GM12873 (cell line): Measurements from ENCODE around the gene PDE10A.

Source experiments
- TF ChIP-seq, protein P1 (sequence below): IDR thresholded peaks from 2 replicates; pipeline ENCODE4 v1.5.1; 2012; ENCODE audit warnings: low read depth, mild to moderate bottlenecking, moderate library complexity, low read length, control low read depth; ENCODE audit not compliant: insufficient read depth; ENCODE audit errors: missing control alignments

PDE10A gene

DNA sequence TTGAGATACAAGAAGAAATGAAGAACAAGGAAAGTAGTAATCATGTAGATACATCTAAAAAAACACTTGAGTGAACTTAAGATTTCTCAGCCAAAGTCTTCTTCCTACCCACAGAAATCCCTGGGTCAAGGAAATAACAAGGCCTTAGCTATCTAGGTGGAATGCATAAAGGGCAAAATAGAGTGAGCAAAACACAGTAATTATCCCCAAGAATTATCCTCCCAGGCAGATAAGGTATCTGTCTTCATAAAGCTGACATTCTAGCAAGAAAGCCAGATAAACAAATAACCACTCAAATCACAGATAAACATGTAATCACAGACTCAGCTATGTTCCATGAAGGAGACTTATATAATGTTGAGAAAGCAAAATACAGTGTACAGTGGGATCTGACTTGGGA is 216.7 kb downstream of the PDE10A start:
- TF ChIP-seq, protein P1, sequence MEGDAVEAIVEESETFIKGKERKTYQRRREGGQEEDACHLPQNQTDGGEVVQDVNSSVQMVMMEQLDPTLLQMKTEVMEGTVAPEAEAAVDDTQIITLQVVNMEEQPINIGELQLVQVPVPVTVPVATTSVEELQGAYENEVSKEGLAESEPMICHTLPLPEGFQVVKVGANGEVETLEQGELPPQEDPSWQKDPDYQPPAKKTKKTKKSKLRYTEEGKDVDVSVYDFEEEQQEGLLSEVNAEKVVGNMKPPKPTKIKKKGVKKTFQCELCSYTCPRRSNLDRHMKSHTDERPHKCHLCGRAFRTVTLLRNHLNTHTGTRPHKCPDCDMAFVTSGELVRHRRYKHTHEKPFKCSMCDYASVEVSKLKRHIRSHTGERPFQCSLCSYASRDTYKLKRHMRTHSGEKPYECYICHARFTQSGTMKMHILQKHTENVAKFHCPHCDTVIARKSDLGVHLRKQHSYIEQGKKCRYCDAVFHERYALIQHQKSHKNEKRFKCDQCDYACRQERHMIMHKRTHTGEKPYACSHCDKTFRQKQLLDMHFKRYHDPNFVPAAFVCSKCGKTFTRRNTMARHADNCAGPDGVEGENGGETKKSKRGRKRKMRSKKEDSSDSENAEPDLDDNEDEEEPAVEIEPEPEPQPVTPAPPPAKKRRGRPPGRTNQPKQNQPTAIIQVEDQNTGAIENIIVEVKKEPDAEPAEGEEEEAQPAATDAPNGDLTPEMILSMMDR, result no peak

DNA sequence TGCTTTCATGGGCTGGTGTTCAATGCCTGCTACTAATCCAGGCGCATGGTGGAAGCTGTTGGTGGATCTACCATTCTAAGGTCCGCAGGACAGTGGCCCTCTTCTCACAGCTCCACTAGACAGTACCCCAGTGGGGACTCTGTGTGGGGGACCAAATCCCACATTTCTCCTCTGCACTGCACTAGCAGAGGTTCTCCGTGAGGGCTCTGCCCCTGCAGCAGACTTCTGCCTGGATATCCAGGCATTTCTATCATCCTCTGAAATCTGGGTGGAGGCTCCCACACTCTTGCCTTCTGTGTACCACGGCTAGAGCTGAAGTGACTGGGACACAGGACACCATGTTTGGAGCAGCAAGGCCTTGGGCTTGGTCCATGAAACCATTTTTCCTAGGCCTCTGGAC is 219.6 kb downstream of the PDE10A start:
- TF ChIP-seq, protein P1, result no peak

DNA sequence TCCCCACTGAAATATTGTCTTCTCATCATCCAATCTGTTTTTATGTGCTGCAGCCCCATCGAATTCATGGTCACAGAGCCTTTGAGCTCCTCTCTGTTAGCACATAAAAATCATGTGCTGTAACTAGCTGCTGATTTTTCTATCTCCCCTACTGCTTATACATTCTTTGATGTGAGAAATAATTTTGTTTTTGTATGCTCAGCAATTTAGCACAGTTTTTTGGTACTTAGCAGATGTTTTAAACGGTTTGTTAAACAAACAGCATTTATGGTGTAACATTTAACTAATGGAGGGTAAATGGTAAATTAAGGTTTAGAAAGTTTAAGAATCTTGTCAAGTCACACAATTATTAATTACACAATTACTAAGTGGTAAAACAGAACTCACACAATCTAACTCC is 221.9 kb downstream of the PDE10A start:
- TF ChIP-seq, protein P1, result no peak

DNA sequence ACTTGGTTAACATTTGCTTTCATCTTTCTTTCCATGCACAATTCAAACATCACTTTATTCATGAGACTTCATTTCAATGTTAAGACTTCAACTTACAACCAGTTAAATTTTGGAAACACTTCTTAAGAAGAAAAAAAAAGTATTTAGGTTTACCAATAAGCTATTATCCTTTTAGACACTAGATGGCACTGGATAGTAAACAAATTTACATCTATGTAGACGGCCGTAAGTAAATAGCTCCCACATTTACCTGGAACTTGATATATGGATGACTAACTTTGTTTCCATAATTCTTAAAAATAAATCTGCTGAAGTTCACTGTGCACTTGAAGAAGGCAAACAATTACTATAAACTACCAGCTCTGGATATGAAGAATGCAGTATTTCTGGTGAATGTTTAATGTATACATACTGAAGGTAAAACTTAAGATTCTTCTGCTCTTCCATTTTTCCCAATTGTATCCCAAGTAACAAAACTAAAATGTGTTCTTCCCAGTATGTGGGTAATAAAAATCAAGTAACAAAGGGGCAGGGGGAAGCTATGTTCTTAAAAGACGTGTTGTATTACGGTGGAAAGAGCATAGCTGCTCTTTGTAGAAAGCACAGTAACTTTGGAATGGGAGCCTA is 223.0 kb downstream of the PDE10A start:
- TF ChIP-seq, protein P1, result peak; percentile 45

DNA sequence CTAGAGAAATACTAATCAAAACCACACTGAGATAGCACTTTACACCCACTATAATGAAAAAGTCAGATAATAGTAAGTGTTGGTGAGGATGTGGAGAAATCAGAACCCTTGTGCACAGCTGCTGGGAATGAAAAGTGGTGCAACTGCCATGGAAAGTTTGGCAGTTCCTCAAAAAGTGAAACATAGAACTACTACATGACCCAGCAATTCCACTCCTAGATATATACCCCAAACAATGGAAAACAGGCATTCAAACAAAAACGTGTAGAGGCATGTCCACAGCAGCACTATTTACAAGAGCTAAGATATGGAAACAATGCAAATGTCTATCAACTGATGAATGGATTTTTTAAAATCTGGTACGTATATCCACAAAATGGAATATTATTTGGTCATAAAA is 236.1 kb downstream of the PDE10A start:
- TF ChIP-seq, protein P1, result no peak

DNA sequence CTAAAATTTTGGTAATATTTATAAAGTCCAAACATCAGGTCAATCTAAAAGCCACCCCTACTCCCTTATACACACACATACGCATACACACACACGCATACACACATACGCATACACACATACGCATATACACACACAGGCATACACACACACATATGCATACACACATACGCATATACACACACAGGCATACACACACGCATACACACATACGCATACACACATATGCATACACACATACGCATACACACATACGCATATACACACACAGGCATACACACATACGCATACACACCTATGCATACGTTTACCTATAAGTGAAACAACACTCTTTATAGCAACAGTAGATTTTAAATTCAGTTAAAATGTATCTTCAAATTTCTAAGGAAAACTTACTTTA is 240.8 kb downstream of the PDE10A start:
- TF ChIP-seq, protein P1, result no peak

DNA sequence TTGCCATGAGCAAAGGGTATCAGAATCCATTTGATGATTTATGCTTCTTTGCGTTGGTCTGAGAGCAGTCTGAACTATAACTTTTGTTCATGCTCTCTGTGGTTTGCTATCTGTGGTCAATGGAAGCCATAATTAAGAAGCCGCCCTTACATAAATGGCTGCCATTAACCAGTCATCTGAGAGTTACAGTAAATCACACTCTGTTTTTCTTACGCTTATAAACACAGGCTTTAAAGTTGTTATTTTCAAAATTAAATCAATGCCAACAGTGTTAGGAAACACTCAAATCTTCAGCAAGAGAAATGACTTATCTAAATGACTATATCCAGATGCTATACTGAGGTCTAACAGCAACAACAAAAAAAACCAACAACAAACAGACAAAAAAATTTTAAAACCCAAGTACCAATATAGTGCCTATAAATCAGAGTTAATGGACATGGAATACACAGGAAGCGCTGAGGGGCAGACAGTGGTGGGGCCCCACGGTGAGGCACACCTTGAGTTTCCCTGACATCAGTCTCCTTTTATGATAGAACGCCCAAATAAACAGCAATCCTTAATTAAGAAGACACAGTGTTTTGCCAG is 245.7 kb downstream of the PDE10A start:
- TF ChIP-seq, protein P1, result no peak
